Right lobe of liver (tissue), 4 donors: Measurements from ENCODE around the gene TOGARAM2.

Experiments used
- POLR2A ChIP-seq: fragments of 450-650 bp; IDR thresholded peaks from one replicate; pipeline ENCODE4 v1.6.1; 2017; ENCODE audit warnings: antibody characterized with exemption, mild to moderate bottlenecking
- TF ChIP-seq, protein P1 (sequence below), 4 donors: fragments of 200-600 bp in 3 of 4; fragments of 450-650 bp in 1 of 4; IDR thresholded peaks; one replicate each; pipeline versions ENCODE4 v1.5.1 to v1.8.0; 2016 to 2022; ENCODE audit warnings: antibody characterized with exemption in 4 of 4, mild to moderate bottlenecking in 2 of 4
- donor health status: DM: no; HTN: no; CAD: no.
- donor health status: DM: no; HTN: no; CAD: no.
- donor health status: DM: no; HTN: yes; CAD: no.

GRCh38 chr2:29039718-29040480 is 58.8 kb downstream of the TOGARAM2 start:
- TF ChIP-seq, protein P1, sequence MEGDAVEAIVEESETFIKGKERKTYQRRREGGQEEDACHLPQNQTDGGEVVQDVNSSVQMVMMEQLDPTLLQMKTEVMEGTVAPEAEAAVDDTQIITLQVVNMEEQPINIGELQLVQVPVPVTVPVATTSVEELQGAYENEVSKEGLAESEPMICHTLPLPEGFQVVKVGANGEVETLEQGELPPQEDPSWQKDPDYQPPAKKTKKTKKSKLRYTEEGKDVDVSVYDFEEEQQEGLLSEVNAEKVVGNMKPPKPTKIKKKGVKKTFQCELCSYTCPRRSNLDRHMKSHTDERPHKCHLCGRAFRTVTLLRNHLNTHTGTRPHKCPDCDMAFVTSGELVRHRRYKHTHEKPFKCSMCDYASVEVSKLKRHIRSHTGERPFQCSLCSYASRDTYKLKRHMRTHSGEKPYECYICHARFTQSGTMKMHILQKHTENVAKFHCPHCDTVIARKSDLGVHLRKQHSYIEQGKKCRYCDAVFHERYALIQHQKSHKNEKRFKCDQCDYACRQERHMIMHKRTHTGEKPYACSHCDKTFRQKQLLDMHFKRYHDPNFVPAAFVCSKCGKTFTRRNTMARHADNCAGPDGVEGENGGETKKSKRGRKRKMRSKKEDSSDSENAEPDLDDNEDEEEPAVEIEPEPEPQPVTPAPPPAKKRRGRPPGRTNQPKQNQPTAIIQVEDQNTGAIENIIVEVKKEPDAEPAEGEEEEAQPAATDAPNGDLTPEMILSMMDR (IDR thresholded peaks at IDR 0.05) = no peak
- no peak for TF ChIP-seq POLR2A
